HEK293 (cell line): ENCODE data around the gene ZNF285.

Source experiments
- FEZF1 ChIP-seq: fragments of 450-650 bp; formaldehyde crosslinking; IDR thresholded peaks from 2 replicates; pipeline ENCODE4 v1.5.1; 2016; ENCODE audit warnings: missing biosample characterization, missing genetic modification characterization
- GLIS1 ChIP-seq: fragments of 450-650 bp; formaldehyde crosslinking; IDR thresholded peaks from 2 replicates; pipeline ENCODE4 v1.5.1; 2016; ENCODE audit warnings: missing biosample characterization, missing genetic modification characterization
- HOXA7 ChIP-seq: sonication (generic); formaldehyde crosslinking; IDR thresholded peaks from 2 replicates; pipeline ENCODE4 v1.8.1; 2022; ENCODE audit warnings: missing genetic modification reagents, borderline replicate concordance
- KLF16 ChIP-seq: fragments of 450-650 bp; formaldehyde crosslinking; IDR thresholded peaks from 2 replicates; pipeline ENCODE4 v1.5.1; 2017; ENCODE audit warnings: missing biosample characterization, missing genetic modification characterization
- SP2 ChIP-seq: fragments of 450-650 bp; formaldehyde crosslinking; IDR thresholded peaks from 2 replicates; pipeline ENCODE4 v1.5.1; 2016; ENCODE audit warnings: missing biosample characterization, missing genetic modification characterization
- ZNF132 ChIP-seq: fragments of 450-650 bp; formaldehyde crosslinking; IDR thresholded peaks from 2 replicates; pipeline ENCODE4 v1.5.1; 2017; ENCODE audit warnings: missing biosample characterization, missing genetic modification characterization, borderline replicate concordance
- ZNF133 ChIP-seq: fragments of 450-650 bp; formaldehyde crosslinking; IDR thresholded peaks from 2 replicates; pipeline ENCODE4 v1.5.1; 2016; ENCODE audit warnings: missing biosample characterization, missing genetic modification characterization
- ZNF266 ChIP-seq: fragments of 450-650 bp; formaldehyde crosslinking; IDR thresholded peaks from 2 replicates; pipeline ENCODE4 v1.5.1; 2016; ENCODE audit warnings: missing biosample characterization, missing genetic modification characterization, low read depth
- ZNF341 ChIP-seq: fragments of 450-650 bp; formaldehyde crosslinking; IDR thresholded peaks from 2 replicates; pipeline ENCODE4; 2016; ENCODE audit warnings: low read depth, missing biosample characterization, missing genetic modification characterization
- ZNF426 ChIP-seq: fragments of 450-650 bp; formaldehyde crosslinking; IDR thresholded peaks from 2 replicates; pipeline ENCODE4 v1.5.1; 2017; ENCODE audit warnings: missing biosample characterization, missing genetic modification characterization, mild to moderate bottlenecking, inconsistent platforms, moderate library complexity
- ZNF521 ChIP-seq: fragments of 450-650 bp; formaldehyde crosslinking; IDR thresholded peaks from 2 replicates; pipeline ENCODE4 v1.5.1; 2017; ENCODE audit warnings: missing biosample characterization, mild to moderate bottlenecking, missing genetic modification characterization
- ZNF558 ChIP-seq: fragments of 450-650 bp; formaldehyde crosslinking; IDR thresholded peaks from 2 replicates; pipeline ENCODE4 v1.5.1; 2016; ENCODE audit warnings: missing biosample characterization, missing genetic modification characterization
- ZNF610 ChIP-seq: fragments of 450-650 bp; formaldehyde crosslinking; IDR thresholded peaks from 2 replicates; pipeline ENCODE4 v1.5.1; 2016; ENCODE audit warnings: missing biosample characterization, missing genetic modification characterization, borderline replicate concordance
- ZNF623 ChIP-seq: fragments of 450-650 bp; formaldehyde crosslinking; IDR thresholded peaks from 2 replicates; pipeline ENCODE4 v1.5.1; 2016; ENCODE audit warnings: missing biosample characterization, missing genetic modification characterization
- ZNF624 ChIP-seq: fragments of 450-650 bp; formaldehyde crosslinking; IDR thresholded peaks from 2 replicates; pipeline ENCODE4 v1.5.1; 2017; ENCODE audit warnings: missing biosample characterization, missing genetic modification characterization
- ZNF830 ChIP-seq: fragments of 450-650 bp; IDR thresholded peaks from 2 replicates; pipeline ENCODE4 v1.5.0; 2018; ENCODE audit warnings: missing biosample characterization, missing genetic modification characterization, low read depth, mild to moderate bottlenecking, moderate library complexity
- ZNF837 ChIP-seq: fragments of 450-650 bp; formaldehyde crosslinking; IDR thresholded peaks from 2 replicates; pipeline ENCODE4 v1.5.1; 2016; ENCODE audit warnings: missing biosample characterization, missing genetic modification characterization
- TF ChIP-seq, protein P1 (sequence below): fragments of 450-650 bp; formaldehyde crosslinking; IDR thresholded peaks from 2 replicates; pipeline ENCODE4 v1.5.1; 2016; ENCODE audit warnings: missing biosample characterization, missing genetic modification characterization
- TF ChIP-seq, protein P2 (sequence below): IDR thresholded peaks from 2 replicates; pipeline ENCODE4 v1.6.1; 2011; ENCODE audit warnings: mild to moderate bottlenecking, low read depth, low read length, borderline replicate concordance
- TF ChIP-seq, protein P3 (sequence below): fragments of 450-650 bp; formaldehyde crosslinking; IDR thresholded peaks from 2 replicates; pipeline ENCODE4 v1.5.1; 2016; ENCODE audit warnings: missing biosample characterization, missing genetic modification characterization
- TF ChIP-seq, protein P4 (sequence below): fragments of 450-650 bp; formaldehyde crosslinking; IDR thresholded peaks from 2 replicates; pipeline ENCODE4 v1.5.1; 2016; ENCODE audit warnings: missing biosample characterization, missing genetic modification characterization, borderline replicate concordance
- TF ChIP-seq, protein P5 (sequence below): fragments of 450-650 bp; formaldehyde crosslinking; IDR thresholded peaks from 2 replicates; pipeline ENCODE4 v1.5.1; 2016; ENCODE audit warnings: missing biosample characterization, missing genetic modification characterization
- TF ChIP-seq, protein P6 (sequence below): fragments of 450-650 bp; formaldehyde crosslinking; IDR thresholded peaks from 2 replicates; pipeline ENCODE4 v1.5.1; 2016; ENCODE audit warnings: missing biosample characterization, missing genetic modification characterization
- TF ChIP-seq, protein P7 (sequence below): fragments of 450-650 bp; formaldehyde crosslinking; IDR thresholded peaks from 2 replicates; pipeline ENCODE4 v1.5.1; 2016; ENCODE audit warnings: missing biosample characterization, missing genetic modification characterization, low read depth

ZNF285 gene

DNA sequence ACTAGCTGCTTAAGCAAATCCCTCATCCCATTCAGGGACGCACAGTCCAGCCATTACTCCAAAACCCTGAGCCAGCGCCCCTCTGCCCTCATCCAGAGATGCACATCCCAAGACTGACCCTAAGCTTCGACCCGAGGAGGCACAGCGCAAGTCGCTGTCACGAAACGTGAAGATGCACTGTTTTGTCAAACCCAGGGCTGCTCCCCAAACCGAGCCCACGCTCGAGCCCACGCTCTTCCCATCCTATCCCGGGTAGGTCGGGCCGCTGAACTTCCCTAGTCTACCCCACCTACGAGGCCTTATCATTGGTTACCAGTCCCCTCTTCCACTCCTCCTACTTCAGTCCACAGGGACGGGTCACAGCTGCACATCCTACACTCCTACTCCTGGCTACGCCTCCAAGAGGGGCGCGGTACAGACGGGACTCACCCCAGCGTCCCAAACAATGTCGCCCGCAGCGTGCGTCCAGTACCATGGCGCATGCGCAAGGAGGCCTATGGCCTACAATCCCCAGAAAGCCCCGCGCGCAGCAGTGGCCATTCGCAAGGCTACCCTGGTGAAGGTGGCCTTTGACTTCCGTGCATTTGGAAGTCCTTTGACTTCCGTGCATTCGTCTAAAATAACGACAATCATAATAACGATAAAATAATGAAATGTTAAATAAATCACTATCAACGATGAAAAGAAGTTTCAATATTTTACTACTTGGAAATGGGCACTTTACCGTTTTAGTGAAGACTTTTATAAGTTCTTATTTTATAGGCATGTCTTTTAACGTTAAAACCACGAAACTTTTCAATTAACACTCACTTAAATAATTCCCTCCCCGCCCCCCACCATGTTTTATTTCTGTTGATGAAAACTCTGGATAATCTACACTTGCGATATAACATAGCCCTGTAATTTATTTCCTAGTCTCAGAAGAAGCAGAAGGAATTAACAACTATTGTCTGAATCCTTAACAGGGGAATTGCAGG lies at the start of gene ZNF285 (continued):
- TF ChIP-seq, protein P1, sequence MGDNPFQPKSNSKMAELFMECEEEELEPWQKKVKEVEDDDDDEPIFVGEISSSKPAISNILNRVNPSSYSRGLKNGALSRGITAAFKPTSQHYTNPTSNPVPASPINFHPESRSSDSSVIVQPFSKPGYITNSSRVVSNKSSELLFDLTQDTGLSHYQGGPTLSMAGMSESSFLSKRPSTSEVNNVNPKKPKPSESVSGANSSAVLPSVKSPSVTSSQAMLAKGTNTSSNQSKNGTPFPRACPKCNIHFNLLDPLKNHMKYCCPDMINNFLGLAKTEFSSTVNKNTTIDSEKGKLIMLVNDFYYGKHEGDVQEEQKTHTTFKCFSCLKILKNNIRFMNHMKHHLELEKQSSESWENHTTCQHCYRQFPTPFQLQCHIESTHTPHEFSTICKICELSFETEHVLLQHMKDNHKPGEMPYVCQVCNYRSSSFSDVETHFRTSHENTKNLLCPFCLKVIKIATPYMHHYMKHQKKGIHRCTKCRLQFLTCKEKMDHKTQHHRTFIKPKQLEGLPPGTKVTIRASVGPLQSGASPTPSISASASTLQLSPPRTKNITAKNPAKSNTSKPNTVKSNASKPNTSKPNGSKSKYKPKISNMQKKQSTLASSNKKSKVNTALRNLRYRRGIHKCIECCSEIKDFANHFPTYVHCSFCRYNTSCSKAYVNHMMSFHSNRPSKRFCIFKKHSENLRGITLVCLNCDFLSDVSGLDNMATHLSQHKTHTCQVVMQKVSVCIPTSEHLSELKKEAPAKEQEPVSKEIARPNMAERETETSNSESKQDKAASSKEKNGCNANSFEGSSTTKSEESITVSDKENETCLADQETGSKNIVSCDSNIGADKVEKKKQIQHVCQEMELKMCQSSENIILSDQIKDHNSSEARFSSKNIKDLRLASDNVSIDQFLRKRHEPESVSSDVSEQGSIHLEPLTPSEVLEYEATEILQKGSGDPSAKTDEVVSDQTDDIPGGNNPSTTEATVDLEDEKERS (tag by site-specific recombination): no peak
- TF ChIP-seq KLF16 (no peak), ZNF132 (tag by site-specific recombination) (no peak), ZNF426 (tag by site-specific recombination) (no peak), ZNF830 (tag by site-specific recombination) (no peak), ZNF837 (tag by site-specific recombination) (no peak), ZNF624 (no peak), ZNF623 (tag by site-specific recombination) (no peak), ZNF266 (no peak), ZNF341 (tag by site-specific recombination) (0 out of 2 replicates have a peak, but pooled peaks have one; percentile 41), ZNF558 (tag by site-specific recombination) (no peak), HOXA7 (CRISPR knock-in tag) (no peak), GLIS1 (tag by site-specific recombination) (no peak), SP2 (tag by site-specific recombination) (peak; percentile 86), FEZF1 (tag by site-specific recombination) (no peak), ZNF610 (tag by site-specific recombination) (no peak), ZNF133 (tag by site-specific recombination) (no peak), ZNF521 (no peak)
- TF ChIP-seq, protein P2, sequence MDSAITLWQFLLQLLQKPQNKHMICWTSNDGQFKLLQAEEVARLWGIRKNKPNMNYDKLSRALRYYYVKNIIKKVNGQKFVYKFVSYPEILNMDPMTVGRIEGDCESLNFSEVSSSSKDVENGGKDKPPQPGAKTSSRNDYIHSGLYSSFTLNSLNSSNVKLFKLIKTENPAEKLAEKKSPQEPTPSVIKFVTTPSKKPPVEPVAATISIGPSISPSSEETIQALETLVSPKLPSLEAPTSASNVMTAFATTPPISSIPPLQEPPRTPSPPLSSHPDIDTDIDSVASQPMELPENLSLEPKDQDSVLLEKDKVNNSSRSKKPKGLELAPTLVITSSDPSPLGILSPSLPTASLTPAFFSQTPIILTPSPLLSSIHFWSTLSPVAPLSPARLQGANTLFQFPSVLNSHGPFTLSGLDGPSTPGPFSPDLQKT: no peak
- TF ChIP-seq, protein P3, sequence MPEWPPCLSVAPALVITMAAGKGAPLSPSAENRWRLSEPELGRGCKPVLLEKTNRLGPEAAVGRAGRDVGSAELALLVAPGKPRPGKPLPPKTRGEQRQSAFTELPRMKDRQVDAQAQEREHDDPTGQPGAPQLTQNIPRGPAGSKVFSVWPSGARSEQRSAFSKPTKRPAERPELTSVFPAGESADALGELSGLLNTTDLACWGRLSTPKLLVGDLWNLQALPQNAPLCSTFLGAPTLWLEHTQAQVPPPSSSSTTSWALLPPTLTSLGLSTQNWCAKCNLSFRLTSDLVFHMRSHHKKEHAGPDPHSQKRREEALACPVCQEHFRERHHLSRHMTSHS (tag by site-specific recombination): no peak
- TF ChIP-seq, protein P4, sequence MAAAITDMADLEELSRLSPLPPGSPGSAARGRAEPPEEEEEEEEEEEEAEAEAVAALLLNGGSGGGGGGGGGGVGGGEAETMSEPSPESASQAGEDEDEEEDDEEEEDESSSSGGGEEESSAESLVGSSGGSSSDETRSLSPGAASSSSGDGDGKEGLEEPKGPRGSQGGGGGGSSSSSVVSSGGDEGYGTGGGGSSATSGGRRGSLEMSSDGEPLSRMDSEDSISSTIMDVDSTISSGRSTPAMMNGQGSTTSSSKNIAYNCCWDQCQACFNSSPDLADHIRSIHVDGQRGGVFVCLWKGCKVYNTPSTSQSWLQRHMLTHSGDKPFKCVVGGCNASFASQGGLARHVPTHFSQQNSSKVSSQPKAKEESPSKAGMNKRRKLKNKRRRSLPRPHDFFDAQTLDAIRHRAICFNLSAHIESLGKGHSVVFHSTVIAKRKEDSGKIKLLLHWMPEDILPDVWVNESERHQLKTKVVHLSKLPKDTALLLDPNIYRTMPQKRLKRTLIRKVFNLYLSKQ: no peak
- TF ChIP-seq, protein P5, sequence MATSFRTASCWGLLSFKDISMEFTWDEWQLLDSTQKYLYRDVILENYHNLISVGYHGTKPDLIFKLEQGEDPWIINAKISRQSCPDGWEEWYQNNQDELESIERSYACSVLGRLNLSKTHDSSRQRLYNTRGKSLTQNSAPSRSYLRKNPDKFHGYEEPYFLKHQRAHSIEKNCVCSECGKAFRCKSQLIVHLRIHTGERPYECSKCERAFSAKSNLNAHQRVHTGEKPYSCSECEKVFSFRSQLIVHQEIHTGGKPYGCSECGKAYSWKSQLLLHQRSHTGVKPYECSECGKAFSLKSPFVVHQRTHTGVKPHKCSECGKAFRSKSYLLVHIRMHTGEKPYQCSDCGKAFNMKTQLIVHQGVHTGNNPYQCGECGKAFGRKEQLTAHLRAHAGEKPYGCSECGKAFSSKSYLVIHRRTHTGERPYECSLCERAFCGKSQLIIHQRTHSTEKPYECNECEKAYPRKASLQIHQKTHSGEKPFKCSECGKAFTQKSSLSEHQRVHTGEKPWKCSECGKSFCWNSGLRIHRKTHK (tag by site-specific recombination): no peak
- TF ChIP-seq, protein P6, sequence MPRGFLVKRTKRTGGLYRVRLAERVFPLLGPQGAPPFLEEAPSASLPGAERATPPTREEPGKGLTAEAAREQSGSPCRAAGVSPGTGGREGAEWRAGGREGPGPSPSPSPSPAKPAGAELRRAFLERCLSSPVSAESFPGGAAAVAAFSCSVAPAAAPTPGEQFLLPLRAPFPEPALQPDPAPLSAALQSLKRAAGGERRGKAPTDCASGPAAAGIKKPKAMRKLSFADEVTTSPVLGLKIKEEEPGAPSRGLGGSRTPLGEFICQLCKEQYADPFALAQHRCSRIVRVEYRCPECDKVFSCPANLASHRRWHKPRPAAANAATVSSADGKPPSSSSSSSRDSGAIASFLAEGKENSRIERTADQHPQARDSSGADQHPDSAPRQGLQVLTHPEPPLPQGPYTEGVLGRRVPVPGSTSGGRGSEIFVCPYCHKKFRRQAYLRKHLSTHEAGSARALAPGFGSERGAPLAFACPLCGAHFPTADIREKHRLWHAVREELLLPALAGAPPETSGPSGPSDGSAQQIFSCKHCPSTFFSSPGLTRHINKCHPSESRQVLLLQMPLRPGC (tag by site-specific recombination): no peak
- TF ChIP-seq, protein P7, sequence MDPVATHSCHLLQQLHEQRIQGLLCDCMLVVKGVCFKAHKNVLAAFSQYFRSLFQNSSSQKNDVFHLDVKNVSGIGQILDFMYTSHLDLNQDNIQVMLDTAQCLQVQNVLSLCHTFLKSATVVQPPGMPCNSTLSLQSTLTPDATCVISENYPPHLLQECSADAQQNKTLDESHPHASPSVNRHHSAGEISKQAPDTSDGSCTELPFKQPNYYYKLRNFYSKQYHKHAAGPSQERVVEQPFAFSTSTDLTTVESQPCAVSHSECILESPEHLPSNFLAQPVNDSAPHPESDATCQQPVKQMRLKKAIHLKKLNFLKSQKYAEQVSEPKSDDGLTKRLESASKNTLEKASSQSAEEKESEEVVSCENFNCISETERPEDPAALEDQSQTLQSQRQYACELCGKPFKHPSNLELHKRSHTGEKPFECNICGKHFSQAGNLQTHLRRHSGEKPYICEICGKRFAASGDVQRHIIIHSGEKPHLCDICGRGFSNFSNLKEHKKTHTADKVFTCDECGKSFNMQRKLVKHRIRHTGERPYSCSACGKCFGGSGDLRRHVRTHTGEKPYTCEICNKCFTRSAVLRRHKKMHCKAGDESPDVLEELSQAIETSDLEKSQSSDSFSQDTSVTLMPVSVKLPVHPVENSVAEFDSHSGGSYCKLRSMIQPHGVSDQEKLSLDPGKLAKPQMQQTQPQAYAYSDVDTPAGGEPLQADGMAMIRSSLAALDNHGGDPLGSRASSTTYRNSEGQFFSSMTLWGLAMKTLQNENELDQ (tag by site-specific recombination): no peak
